Common myeloid progenitor, CD34-positive (primary cell): ENCODE data around the gene GRIP1.

Source experiments
- CTCF ChIA-PET: fragments of 350-600 bp; sonication (Branson Sonifier 250); formaldehyde crosslinking; loops from one replicate; lab custom pipeline; 2021; ENCODE audit warnings: antibody characterized with exemption; lab: Charles Lee
- POLR2A ChIA-PET: fragments of 350-600 bp; sonication (Branson Sonifier 250); formaldehyde crosslinking; loops from one replicate; lab custom pipeline; 2021; ENCODE audit warnings: antibody characterized with exemption; lab: Charles Lee
- DNase-seq, 3 donors: peaks; one replicate each; pipeline versions ENCODE4 v3.0.0 to v3.0.0-alpha.2; 2013
- H3K27ac ChIP-seq, 2 experiments: 1 replicate in 1 of 2; 2 replicates in 1 of 2; pipeline ENCODE4 v1.7.0; 2013; ENCODE audit warnings: inconsistent platforms in 2 of 2, low read length in 2 of 2, mild to moderate bottlenecking in 2 of 2, low read depth in 1 of 2, moderate library complexity in 1 of 2; ENCODE audit not compliant: severe bottlenecking in 2 of 2, insufficient read depth in 1 of 2, poor library complexity in 1 of 2
- H3K27me3 ChIP-seq, 5 experiments: replicated peaks in 2 of 5; 1 replicate in 3 of 5; 2 replicates in 2 of 5; pipeline versions ENCODE4 v1.6.1 to v1.7.0; 2013; ENCODE audit warnings: low read length in 4 of 5, mild to moderate bottlenecking in 2 of 5, moderate library complexity in 2 of 5, inconsistent platforms in 1 of 5; ENCODE audit not compliant: insufficient read depth in 5 of 5, control insufficient read depth in 4 of 5
- H3K36me3 ChIP-seq, 4 experiments: 1 replicate in 2 of 4; 2 replicates in 2 of 4; pipeline versions ENCODE4 v1.6.1 to v1.7.0; 2013; ENCODE audit warnings: low read length in 3 of 4, control low read depth in 1 of 4, mild to moderate bottlenecking in 1 of 4; ENCODE audit not compliant: control insufficient read depth in 4 of 4, insufficient read depth in 4 of 4
- H3K4me1 ChIP-seq, 4 experiments: 1 replicate in 3 of 4; 2 replicates in 1 of 4; pipeline versions ENCODE4 v1.6.1 to v1.7.1; 2013; ENCODE audit warnings: low read length in 3 of 4, mild to moderate bottlenecking in 3 of 4, control low read depth in 1 of 4, inconsistent platforms in 1 of 4, moderate library complexity in 1 of 4; ENCODE audit not compliant: control insufficient read depth in 4 of 4, insufficient read depth in 4 of 4; ENCODE audit errors: control extremely low read depth in 1 of 4
- H3K4me3 ChIP-seq, 7 experiments: 1 replicate in 4 of 7; 2 replicates in 3 of 7; pipeline versions ENCODE4 v1.5.1 to v1.7.0; 2013; ENCODE audit warnings: mild to moderate bottlenecking in 7 of 7, low read length in 6 of 7, moderate library complexity in 6 of 7, inconsistent platforms in 2 of 7, low read depth in 2 of 7, control low read depth in 1 of 7; ENCODE audit not compliant: insufficient read depth in 4 of 7, control insufficient read depth in 1 of 7; ENCODE audit errors: extremely low read depth in 1 of 7
- H3K9me3 ChIP-seq, 5 experiments: 1 replicate in 4 of 5; 2 replicates in 1 of 5; pipeline versions ENCODE4 v1.6.1 to v1.7.1; 2013; ENCODE audit warnings: low read length in 4 of 5, mild to moderate bottlenecking in 2 of 5, inconsistent platforms in 1 of 5, low read depth in 1 of 5, moderate library complexity in 1 of 5; ENCODE audit not compliant: control insufficient read depth in 4 of 5, insufficient read depth in 2 of 5; ENCODE audit errors: control extremely low read depth in 1 of 5
- WGBS: methylation state at CpG from one replicate; pipeline ENCODE4 v1.1.5; 2013; ENCODE audit not compliant: insufficient coverage; 5-methylcytosine and 5-hydroxymethylcytosine counted together

GRIP1 gene

DNA sequence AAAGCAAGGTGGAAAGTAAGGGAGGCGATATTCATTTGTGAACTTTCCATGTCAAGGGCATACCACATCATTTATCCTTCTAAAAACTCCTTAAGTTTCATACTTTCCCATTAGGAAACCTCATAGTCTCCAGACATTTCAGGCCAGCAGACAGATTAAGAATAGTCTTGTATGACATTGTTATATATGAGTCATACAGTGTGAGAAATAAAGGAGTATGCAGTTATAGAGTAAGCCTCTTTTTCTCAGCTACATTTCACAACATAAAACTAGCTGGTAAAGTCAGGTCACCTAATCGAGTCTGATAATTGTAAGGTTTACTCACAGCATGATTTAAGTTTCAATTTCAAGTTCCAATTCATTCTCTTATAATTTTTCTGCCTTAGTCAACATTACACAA lies 164.3 kb downstream of the GRIP1 start:
- ChIA-PET POLR2A (no interaction called here), CTCF (no interaction called here)
- no peak for DNase-seq
- Histone ChIP-seq H3K9me3 (peaks cover 0 to 4% (median 0%) of the 10 kb centered on the region in 5 experiments), H3K4me1 (no peaks in the 10 kb centered on the region), H3K36me3 (no peaks in the 10 kb centered on the region), H3K27ac (no peak overlapping the region), H3K4me3 (no peak overlapping the region), H3K27me3 (no peaks in the 10 kb centered on the region)
- 60% methylated on average over 1 of the region's 2 CpGs for WGBS

DNA sequence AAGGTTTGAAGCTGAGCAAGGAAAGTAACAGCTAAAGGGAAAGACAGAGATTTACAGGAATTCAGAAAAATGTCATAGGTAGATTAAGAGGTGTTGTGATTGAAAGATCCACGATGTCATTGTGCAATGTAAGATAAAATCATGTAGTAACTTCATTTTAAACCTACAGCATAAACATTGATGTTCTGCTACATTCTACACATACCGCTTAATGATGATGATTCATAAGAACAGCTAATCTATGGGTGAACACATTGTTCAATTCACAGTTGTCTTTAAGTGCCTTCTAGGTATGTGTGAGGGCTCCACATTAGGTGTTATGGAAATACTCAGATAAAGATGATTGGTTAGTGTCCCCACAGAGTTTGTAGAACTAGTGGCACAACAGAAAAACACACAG lies 170.9 kb downstream of the GRIP1 start:
- ChIA-PET POLR2A (no interaction called here), CTCF (interaction anchor here (1.7 kb wide), 1 partner anchor 92 kb away, joined by 3 read pairs; no protein-coding TSS in a partner anchor)
- no peak for DNase-seq
- Histone ChIP-seq H3K4me3 (no peak overlapping the region), H3K27ac (no peak overlapping the region), H3K4me1 (no peaks in the 10 kb centered on the region), H3K9me3 (peaks cover 0 to 5% (median 2%) of the 10 kb centered on the region in 5 experiments), H3K27me3 (no peaks in the 10 kb centered on the region), H3K36me3 (no peaks in the 10 kb centered on the region)
- 100% methylated on average over 1 of the region's 2 CpGs for WGBS

DNA sequence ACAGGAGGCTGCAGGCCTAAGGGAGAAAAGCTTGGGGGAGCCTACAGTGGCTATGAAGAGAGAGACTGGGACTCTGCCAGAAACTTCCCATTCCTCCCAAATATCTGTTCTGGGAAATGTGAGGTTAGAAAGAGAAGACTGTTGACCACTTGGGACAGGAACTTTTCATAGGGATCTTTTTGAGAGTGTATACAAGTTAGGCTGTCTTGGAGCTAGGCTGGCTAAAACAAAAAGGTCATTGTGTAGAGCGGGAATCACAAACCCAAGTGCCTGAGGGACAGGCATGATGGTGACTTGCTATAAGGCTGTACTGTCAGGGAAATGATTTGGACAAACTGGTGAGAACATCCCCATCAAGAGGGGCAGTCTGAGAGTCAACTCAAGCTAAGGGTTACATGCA lies 175.1 kb downstream of the GRIP1 start:
- Histone ChIP-seq H3K36me3 (no peaks in the 10 kb centered on the region), H3K27ac (no peak overlapping the region), H3K27me3 (no peaks in the 10 kb centered on the region), H3K4me1 (no peaks in the 10 kb centered on the region), H3K9me3 (peaks cover 0 to 2% (median 2%) of the 10 kb centered on the region in 5 experiments), H3K4me3 (no peak overlapping the region)
- no peak for DNase-seq
- ChIA-PET POLR2A (no interaction called here), CTCF (no interaction called here)
- WGBS: no CpG with 5 or more reads among the region's 1 CpG

DNA sequence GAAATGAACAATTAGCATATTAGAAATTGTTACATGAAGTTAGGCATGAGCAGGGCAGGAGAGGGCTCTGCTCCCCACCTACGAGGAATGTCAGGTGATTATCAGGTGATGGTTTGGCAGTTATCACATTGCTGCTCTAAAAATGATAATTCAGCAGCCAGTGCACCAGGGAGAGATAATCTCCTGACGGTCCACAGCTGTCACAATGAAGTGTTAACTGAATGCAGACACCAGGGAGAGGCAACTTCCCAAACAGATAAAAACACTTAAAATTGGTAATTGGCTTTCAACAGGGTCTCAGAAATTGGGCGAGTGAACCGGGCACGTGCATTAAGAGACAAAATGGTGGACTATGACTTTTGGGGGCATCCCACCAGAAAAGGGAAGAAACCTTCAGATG lies 176.0 kb downstream of the GRIP1 start:
- ChIA-PET CTCF (no interaction called here), POLR2A (no interaction called here)
- DNase-seq: no peak
- no peaks in the 10 kb centered on the region for H3K36me3 ChIP-seq
- no peak overlapping the region for H3K27ac ChIP-seq
- H3K4me3 ChIP-seq: no peak overlapping the region
- 80% methylated on average over 3 of the region's 5 CpGs for WGBS
- no peaks in the 10 kb centered on the region for H3K27me3 ChIP-seq
- peaks cover 0 to 2% (median 2%) of the 10 kb centered on the region in 5 experiments for H3K9me3 ChIP-seq
- no peaks in the 10 kb centered on the region for H3K4me1 ChIP-seq

DNA sequence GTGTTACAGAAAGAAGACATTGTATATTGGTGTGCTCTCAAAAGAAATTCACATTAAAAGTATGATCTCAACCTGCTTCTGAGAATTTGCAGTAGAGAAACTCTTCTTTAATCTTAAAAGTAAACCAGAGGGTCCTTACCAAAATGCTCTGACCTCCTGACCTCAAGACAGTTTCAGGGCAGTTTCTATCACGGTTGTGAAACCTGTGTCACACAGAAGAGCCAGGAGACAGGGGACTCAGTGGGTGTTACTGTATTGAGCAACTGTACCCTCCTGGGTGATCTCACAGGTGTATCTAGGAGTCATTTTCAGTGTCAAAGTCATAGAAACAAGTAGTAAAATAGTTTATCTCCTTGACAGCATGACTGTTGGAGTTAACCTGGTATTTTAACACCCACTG lies 178.0 kb downstream of the GRIP1 start:
- H3K27ac ChIP-seq: no peak overlapping the region
- H3K9me3 ChIP-seq: peaks cover 0 to 2% (median 0%) of the 10 kb centered on the region in 5 experiments
- H3K36me3 ChIP-seq: no peaks in the 10 kb centered on the region
- no peak for DNase-seq
- POLR2A ChIA-PET: no interaction called here
- H3K4me1 ChIP-seq: no peaks in the 10 kb centered on the region
- CTCF ChIA-PET: no interaction called here
- no peak overlapping the region for H3K4me3 ChIP-seq
- no CpG with 5 or more reads among the region's 1 CpG for WGBS
- H3K27me3 ChIP-seq: no peaks in the 10 kb centered on the region

DNA sequence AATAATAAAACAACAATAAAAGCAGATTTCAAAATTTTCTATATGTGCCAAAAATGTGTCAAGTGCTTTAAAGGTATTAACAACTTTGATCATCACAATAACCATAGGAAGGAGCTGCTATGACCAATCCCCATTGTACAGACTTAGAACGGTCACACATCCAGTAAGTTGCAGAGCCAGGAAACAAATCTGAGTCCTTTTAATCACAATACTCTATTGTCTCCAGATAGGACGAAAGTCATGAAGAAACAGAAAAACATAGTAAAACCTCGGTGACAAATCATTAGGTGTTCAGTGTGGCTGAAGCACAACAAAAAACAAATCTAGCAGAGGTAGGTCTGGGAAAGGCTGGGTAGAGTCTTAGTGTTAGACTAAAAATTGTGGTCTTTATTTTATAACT lies 178.8 kb downstream of the GRIP1 start:
- ChIA-PET POLR2A (no interaction called here), CTCF (no interaction called here)
- Histone ChIP-seq H3K36me3 (no peaks in the 10 kb centered on the region), H3K9me3 (peaks cover 0 to under 1% (median 0%) of the 10 kb centered on the region in 5 experiments), H3K4me1 (no peaks in the 10 kb centered on the region), H3K27ac (no peak overlapping the region), H3K4me3 (no peak overlapping the region), H3K27me3 (no peaks in the 10 kb centered on the region)
- WGBS: 92% methylated on average over 2 of the region's 3 CpGs
- no peak for DNase-seq

DNA sequence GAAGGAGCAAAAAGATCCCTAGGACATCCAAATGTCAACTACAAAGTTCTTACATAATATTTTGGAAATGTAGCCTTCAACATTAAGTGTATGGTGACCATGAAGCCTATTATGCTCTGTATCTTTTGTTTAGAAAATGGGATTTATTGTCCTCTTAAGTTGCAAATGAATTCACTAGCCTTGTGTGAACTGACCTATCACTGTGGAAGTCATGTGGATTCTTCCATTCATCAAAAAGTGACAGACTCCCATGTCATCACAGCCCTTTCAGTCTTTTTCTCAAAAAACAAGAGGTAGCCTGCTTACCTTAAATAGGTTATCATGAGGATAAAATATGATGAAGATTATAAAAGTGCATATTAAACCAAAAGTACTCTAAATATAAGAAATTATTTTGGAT lies 179.9 kb downstream of the GRIP1 start:
- POLR2A ChIA-PET: no interaction called here
- CTCF ChIA-PET: no interaction called here
- no peaks in the 10 kb centered on the region for H3K36me3 ChIP-seq
- no peak overlapping the region for H3K4me3 ChIP-seq
- H3K27ac ChIP-seq: no peak overlapping the region
- no peaks in the 10 kb centered on the region for H3K4me1 ChIP-seq
- no peak for DNase-seq
- no peaks in the 10 kb centered on the region for H3K27me3 ChIP-seq
- H3K9me3 ChIP-seq: no peaks in the 10 kb centered on the region
